Keratinocyte (primary cell): ENCODE data around the gene SUMO4. TPM values are rescaled to one million over a fixed set of nuclear protein-coding genes. Genes with fewer than 3 reads are reported as not detected.

Experiments
- DNase-seq: peaks from one replicate; pipeline ENCODE4 v3.0.0-alpha.2; 2011; ENCODE audit warnings: low read depth, missing footprints, low spot score
- FAIRE-seq: peaks from 2 replicates; lab custom pipeline; 2011; peaks lifted over from hg19 to GRCh38; lab: Jason Lieb, UNC
- H2AFZ ChIP-seq: 2 replicates; pipeline ENCODE4 v1.6.0; 2012; ENCODE audit warnings: low read length, control low read depth, inconsistent platforms; ENCODE audit not compliant: control insufficient read depth
- H3K27ac ChIP-seq: 2 replicates; pipeline ENCODE4 v1.5.1; 2011; ENCODE audit warnings: low read length; ENCODE audit not compliant: control insufficient read depth, insufficient read depth
- H3K27me3 ChIP-seq: 3 replicates; pipeline ENCODE4 v1.6.0; 2011; ENCODE audit warnings: low read length; ENCODE audit not compliant: control insufficient read depth, insufficient read depth; ENCODE audit errors: extremely low read depth
- H3K36me3 ChIP-seq, 2 experiments: 2 replicates in 1 of 2; 3 replicates in 1 of 2; pipeline ENCODE4 v1.5.1; 2011; ENCODE audit warnings: low read length in 2 of 2, mild to moderate bottlenecking in 1 of 2; ENCODE audit not compliant: control insufficient read depth in 2 of 2, insufficient read depth in 2 of 2; ENCODE audit errors: extremely low read depth in 1 of 2
- H3K4me1 ChIP-seq: 3 replicates; pipeline ENCODE4 v1.5.1; 2011; ENCODE audit warnings: low read length; ENCODE audit not compliant: control insufficient read depth, insufficient read depth; ENCODE audit errors: extremely low read depth
- H3K4me2 ChIP-seq: 3 replicates; pipeline ENCODE4 v1.6.0; 2011; ENCODE audit warnings: low read depth, low read length; ENCODE audit not compliant: control insufficient read depth, insufficient read depth; ENCODE audit errors: extremely low read depth
- H3K4me3 ChIP-seq, 3 experiments: fragments of 200-600 bp in 1 of 3; sonication (generic) in 1 of 3; 2 replicates in 2 of 3; 3 replicates in 1 of 3; pipeline ENCODE4 v1.5.1; 2011 to 2016; ENCODE audit warnings: low read length in 3 of 3, mild to moderate bottlenecking in 3 of 3, control low read depth in 2 of 3, inconsistent platforms in 1 of 3, low read depth in 1 of 3, mixed read lengths in 1 of 3, mixed run types in 1 of 3, moderate library complexity in 1 of 3; ENCODE audit not compliant: control insufficient read depth in 2 of 3, insufficient read depth in 2 of 3; ENCODE audit errors: extremely low read depth in 1 of 3
- H3K79me2 ChIP-seq: 2 replicates; pipeline ENCODE4 v1.6.0; 2012; ENCODE audit warnings: low read length; ENCODE audit not compliant: control insufficient read depth, insufficient read depth
- H3K9ac ChIP-seq: 3 replicates; pipeline ENCODE4 v1.6.0; 2011; ENCODE audit warnings: low read length; ENCODE audit not compliant: control insufficient read depth, insufficient read depth; ENCODE audit errors: extremely low read depth
- H3K9me1 ChIP-seq: 3 replicates; pipeline ENCODE4 v1.6.0; 2011; ENCODE audit warnings: low read length; ENCODE audit not compliant: control insufficient read depth, insufficient read depth; ENCODE audit errors: extremely low read depth
- H3K9me3 ChIP-seq: 2 replicates; pipeline ENCODE4 v1.5.1; 2012; ENCODE audit warnings: low read depth, low read length; ENCODE audit not compliant: control insufficient read depth
- H4K20me1 ChIP-seq: 3 replicates; pipeline ENCODE4 v1.6.0; 2011; ENCODE audit warnings: low read length; ENCODE audit not compliant: control insufficient read depth, insufficient read depth; ENCODE audit errors: extremely low read depth
- EZH2 ChIP-seq: IDR thresholded peaks from one replicate; pipeline ENCODE4 v1.6.1; 2012; ENCODE audit warnings: inconsistent platforms, mild to moderate bottlenecking, low read length, moderate library complexity
- dilution Hi-C: fragments of 300-500 bp; cut with MboI; formaldehyde crosslinking; loops from one replicate; pipeline ENCODE4 v1.7.0; 2020; ENCODE audit warnings: low sequenced_read_pairs; ENCODE audit not compliant: extremely low pct_ligation_motif_present
- polyA plus RNA-seq, 5 experiments: library from polyadenylated mRNA; depleted of rRNA in 3 of 5; stranded (reverse) in 3 of 5; stranded (forward) in 1 of 5; unstranded in 1 of 5; fragments of >200 nt; gene quantifications; 1 replicate in 1 of 5; 2 replicates in 3 of 5; 3 replicates in 1 of 5; pipeline versions ENCODE4 v1.2.1 to v1.2.3, GENCODE V29; 2011 to 2012; ENCODE audit warnings: missing spikeins in 2 of 5, low read depth in 1 of 5, low replicate concordance in 1 of 5
- TF ChIP-seq, protein P1 (sequence below), 3 experiments: IDR thresholded peaks in 1 of 3; conservative IDR thresholded peaks in 1 of 3; optimal IDR thresholded peaks in 1 of 3; 2 replicates in 2 of 3; 3 replicates in 1 of 3; pipeline versions ENCODE3 to v1.5.1; 2011; ENCODE audit warnings: low read length in 3 of 3, mild to moderate bottlenecking in 3 of 3, moderate library complexity in 2 of 3, control low read depth in 1 of 3, inconsistent platforms in 1 of 3; ENCODE audit not compliant: insufficient read depth in 2 of 3; ENCODE audit errors: extremely low read depth in 1 of 3

SUMO4 gene
- polyA plus RNA-seq, 1 donor (not counting 4 experiments of a cell fraction or from before 2014, with no cell fraction given), result 0.09 TPM

DNA sequence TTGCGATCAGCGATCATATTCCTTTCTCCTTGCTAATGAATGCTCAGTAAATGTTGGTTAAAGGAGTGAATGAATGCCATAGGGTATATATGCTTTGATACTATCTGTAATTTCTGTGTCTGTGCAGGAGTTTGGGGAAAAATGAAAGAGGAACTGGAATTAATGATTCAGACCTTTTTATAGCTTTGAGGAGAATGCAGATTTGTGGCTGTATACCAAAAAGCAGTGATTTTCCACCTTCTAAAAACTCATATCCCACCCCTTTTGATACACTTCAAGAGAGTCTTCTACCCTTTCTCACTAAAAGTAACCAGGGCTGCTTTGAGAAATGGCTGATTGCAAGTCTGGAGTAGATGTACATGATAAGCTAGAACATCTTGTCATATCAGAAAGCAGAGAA, 26.6 kb upstream of the SUMO4 start:
- Histone ChIP-seq H3K36me3 (peaks cover 10 to 11% of the 10 kb centered on the region in 2 experiments), H3K79me2 (peaks cover 10% of the 10 kb centered on the region), H3K9ac (no peak overlapping the region), H4K20me1 (no peaks in the 10 kb centered on the region), H3K4me2 (no peak overlapping the region), H3K4me1 (no peaks in the 10 kb centered on the region), H3K9me1 (no peaks in the 10 kb centered on the region), H3K4me3 (no peak overlapping the region), H3K27me3 (no peaks in the 10 kb centered on the region), H3K27ac (no peak overlapping the region), H3K9me3 (no peaks in the 10 kb centered on the region), H2AFZ (no peak overlapping the region)
- no peak for TF ChIP-seq EZH2
- TF ChIP-seq, protein P1, sequence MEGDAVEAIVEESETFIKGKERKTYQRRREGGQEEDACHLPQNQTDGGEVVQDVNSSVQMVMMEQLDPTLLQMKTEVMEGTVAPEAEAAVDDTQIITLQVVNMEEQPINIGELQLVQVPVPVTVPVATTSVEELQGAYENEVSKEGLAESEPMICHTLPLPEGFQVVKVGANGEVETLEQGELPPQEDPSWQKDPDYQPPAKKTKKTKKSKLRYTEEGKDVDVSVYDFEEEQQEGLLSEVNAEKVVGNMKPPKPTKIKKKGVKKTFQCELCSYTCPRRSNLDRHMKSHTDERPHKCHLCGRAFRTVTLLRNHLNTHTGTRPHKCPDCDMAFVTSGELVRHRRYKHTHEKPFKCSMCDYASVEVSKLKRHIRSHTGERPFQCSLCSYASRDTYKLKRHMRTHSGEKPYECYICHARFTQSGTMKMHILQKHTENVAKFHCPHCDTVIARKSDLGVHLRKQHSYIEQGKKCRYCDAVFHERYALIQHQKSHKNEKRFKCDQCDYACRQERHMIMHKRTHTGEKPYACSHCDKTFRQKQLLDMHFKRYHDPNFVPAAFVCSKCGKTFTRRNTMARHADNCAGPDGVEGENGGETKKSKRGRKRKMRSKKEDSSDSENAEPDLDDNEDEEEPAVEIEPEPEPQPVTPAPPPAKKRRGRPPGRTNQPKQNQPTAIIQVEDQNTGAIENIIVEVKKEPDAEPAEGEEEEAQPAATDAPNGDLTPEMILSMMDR (optimal IDR thresholded peaks at IDR 0.05 in 1 of 3, IDR thresholded peaks at IDR 0.05 in 1 of 3, conservative IDR thresholded peaks at IDR 0.05 in 1 of 3; ENCODE audit: extremely low read depth in 1 of 3, insufficient read depth in 2 of 3, low read length in 3 of 3), result no peak
- FAIRE-seq (no peak), DNase-seq (no peak)
- dilution Hi-C loops, result no loop called here

DNA sequence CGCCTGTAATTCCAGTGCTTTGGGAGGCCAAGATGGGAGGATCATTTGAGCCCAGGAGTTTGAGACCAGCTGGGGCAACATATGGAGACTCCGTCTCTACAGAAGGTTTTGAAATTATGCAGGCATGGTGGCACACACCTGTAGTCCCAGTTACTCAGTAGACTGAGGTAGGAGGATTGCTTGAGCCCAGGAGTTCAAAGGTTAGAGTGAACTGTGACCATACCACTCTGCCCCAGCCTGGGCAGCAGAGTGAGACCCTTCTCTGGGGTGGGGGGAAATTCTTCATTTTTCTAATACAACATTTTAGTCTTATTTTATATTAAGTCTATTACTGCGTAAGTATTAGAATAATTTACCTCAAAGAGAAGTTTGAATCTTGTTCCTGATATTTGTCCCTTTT, 20.1 kb upstream of the SUMO4 start:
- peaks cover 15 to 24% of the 10 kb centered on the region in 2 experiments for H3K36me3 ChIP-seq
- no peaks in the 10 kb centered on the region for H3K9me1 ChIP-seq
- H4K20me1 ChIP-seq, result no peaks in the 10 kb centered on the region
- H3K79me2 ChIP-seq, result peaks cover 19% of the 10 kb centered on the region
- no peaks in the 10 kb centered on the region for H3K9me3 ChIP-seq
- H3K27ac ChIP-seq, result no peak overlapping the region
- TF ChIP-seq EZH2, result no peak
- TF ChIP-seq, protein P1 (optimal IDR thresholded peaks at IDR 0.05 in 1 of 3, IDR thresholded peaks at IDR 0.05 in 1 of 3, conservative IDR thresholded peaks at IDR 0.05 in 1 of 3; ENCODE audit: extremely low read depth in 1 of 3, insufficient read depth in 2 of 3, low read length in 3 of 3), result no peak
- no peaks in the 10 kb centered on the region for H3K27me3 ChIP-seq
- no peak for FAIRE-seq
- peaks cover 5% of the 10 kb centered on the region for H3K4me1 ChIP-seq
- no peak for DNase-seq
- H3K4me3 ChIP-seq, result no peak overlapping the region
- dilution Hi-C loops, result no loop called here
- H3K9ac ChIP-seq, result no peak overlapping the region
- no peak overlapping the region for H3K4me2 ChIP-seq
- H2AFZ ChIP-seq, result no peak overlapping the region
